NCI-H345 (cell line): ENCODE data around the gene PLCXD3.
"Not testable (repeated sequence)": the region's sequence is repeated elsewhere in the genome, so short reads cannot be mapped to it uniquely, and the experiment has no call there.

Source experiments
- DNase-seq: peaks from one replicate; lab custom pipeline; 2025; lab: John Stamatoyannopoulos, UW

Gene PLCXD3

DNA sequence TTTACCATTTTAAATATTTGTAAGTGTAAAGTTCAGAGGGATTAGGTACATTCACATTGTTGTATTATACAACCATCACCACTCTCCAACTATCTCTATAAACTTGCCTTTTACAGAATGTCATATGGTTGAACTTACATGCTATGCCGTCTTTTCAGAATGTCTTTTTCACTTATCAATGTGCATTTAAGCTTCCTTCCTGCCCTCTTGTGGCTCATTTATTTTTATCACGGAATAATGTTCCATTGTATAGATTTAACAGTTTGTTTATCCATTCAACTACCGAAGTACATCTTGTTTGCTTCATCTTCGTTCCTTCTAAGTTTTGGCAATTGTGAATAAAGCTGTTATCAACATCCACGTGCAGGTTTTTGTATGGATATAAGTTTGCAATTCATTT, 163.8 kb downstream of the PLCXD3 start:
- no peak for DNase-seq

DNA sequence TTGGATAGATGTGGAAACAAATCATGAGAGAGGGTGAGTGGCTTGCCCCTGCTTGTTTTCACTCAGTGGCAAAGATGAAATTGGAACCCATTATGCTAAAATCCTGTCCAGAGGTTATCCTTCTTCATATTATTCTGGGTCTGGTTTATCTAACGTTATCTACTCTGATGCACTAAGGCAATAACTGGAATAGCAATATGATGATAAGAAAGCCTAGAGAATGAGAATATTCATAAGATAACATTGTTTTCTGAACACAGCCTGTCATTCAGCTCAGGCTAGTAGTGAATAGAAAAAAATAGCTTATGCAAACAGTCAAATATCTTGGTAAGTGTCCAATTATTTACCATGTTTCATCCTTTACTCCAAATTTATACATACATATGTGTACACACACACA, 165.1 kb downstream of the PLCXD3 start:
- no peak for DNase-seq

- no peak for DNase-seq
Observed at GRCh38 chr5:41339339-41339738, 171.1 kb downstream of the PLCXD3 start.

- no peak for DNase-seq
Observed at GRCh38 chr5:41338136-41338675, 172.2 kb downstream of the PLCXD3 start.

GRCh38 chr5:41337724-41338123, 172.7 kb downstream of the PLCXD3 start:
- no peak for DNase-seq

- no peak for DNase-seq
Observed at GRCh38 chr5:41337216-41337615, 173.2 kb downstream of the PLCXD3 start.

DNA sequence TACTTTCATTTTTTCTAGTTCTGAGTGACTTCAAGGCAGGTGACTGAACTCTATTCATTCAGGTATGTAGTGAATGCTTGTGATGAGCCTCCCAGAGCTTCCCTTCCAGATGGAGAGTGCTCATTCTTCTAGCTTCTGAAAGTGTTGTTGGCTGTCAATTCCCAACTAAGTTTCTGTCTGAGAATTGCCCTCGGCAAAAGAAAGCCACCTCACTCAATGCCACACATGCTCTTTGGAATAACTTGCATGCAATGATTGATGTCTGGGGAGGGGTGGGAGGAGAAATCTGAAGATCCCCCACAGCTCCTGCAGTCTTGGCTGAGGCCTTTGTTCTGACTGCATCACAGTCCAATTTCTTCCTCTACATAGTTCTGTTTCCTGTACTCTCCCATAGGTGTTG, 173.9 kb downstream of the PLCXD3 start:
- DNase-seq: no peak

DNA sequence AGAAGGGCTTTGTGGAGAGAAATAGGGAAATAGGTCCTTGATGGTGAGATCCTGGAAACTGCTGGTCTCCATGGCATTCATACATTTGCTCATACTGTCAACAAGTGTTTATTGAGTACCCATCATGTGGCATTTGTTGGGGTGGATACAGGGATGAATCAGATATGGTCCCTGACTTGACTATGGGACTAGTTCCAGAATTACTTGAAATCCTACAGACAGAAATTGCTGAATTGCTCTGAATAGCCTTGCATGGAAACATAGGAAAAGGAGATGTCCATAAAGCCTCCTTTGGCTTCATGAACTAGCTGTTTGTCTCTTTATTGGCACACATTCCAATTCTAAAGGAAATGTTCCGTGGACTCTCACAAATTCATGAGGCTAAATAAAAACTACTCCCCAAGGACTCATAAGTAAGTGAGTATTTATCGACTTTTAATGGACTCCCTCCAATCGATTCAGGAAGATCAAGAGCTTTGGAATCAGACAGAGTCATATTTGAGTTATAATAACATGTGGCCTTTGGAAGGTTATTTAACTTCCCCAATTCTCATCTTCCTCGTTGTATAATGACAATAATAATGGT, 174.7 kb downstream of the PLCXD3 start:
- DNase-seq: no peak

DNA sequence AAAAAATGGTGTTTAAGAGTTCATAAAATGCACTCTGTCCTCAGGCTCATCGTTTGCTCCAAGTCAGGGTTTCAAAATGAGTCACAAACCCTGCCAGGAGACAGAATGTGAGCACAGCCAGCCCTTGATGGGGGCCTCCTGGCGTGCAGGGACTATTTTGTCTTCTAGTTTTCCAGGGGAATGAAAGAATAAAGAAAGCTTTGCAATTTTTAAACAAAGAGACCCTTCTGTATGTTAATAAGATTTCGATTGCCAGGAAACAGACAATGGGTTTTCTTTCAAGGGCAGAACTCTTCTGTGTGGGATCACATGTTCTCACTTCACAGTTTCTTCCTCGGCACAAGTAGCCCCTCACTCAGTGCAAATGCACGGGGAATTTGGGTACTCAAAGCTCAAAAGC, 175.6 kb downstream of the PLCXD3 start:
- DNase-seq: no peak

GRCh38 chr5:41334221-41334620, 176.2 kb downstream of the PLCXD3 start:
- DNase-seq: no peak

- DNase-seq: no peak
Observed at GRCh38 chr5:41325074-41325473, 185.3 kb downstream of the PLCXD3 start.

DNA sequence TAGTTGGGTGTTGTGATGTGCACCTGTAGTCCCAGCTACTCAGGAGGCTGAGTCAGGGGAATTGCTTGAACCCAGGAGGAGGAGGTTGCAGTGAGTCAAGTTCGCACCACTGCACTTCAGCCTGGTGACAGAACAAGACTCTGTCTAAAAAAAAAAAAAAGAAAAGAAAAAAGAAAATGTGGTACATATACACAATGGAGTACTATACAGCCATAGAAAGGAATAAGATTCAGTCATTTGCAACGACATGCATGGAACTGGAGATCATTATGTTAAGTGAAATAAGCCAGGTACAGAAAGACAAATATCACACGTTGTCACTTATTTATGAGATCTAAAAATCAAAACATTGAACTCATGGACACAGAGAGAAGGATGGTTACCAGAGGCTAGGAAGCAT, 187.6 kb downstream of the PLCXD3 start:
- not testable (repeated sequence) for DNase-seq

DNA sequence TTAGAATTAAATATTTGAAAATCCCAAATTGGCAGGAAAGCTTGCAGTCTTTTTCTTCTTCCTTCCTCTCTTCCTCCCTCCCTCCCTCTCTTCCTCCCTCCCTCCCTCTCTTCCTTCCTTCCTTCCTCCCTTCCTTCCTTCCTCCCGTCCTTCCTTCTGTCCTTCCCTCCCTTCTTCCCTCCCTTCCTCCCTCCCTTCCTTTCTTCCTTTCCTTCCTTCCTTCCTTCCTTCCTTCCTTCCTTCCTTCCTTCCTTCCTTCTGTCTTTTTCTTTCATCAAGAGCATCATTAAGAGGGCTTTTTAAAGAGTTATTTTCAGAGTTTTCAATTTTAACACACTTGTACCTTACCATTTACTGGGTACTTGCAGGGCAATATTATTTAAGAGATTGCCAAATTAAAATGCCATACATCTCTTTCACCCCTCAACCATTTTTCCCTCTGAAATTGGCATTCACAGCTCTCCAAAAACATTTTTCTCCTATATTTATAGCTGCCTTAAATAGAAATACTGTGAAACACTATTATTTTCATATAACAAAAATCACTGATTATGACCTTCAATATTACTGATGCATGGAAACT, 197.8 kb downstream of the PLCXD3 start:
- no peak for DNase-seq

- no peak for DNase-seq
Observed at GRCh38 chr5:41312066-41312465, 198.3 kb downstream of the PLCXD3 start.

DNA sequence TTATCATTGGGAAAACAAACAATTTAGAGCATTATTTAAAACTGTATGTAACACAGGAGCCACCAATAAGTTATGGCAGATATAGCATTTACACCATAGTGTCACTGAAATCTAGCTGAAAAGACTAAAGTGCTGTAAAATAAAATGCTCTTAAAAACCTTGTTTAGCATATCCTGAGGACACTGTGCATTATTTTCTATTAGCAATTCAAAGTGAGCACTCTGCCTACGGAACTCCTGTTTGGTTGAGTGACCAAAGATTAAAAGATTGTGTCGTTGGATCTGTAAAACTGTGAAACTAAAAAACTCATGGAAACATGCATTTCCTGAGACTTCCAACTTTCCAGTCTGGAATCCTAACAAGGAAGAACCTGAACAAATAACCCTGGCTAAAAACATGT, 201.1 kb downstream of the PLCXD3 start:
- DNase-seq: no peak

- DNase-seq: no peak
Observed at GRCh38 chr5:41306005-41306404, 204.4 kb downstream of the PLCXD3 start.

GRCh38 chr5:41305056-41305455, 205.3 kb downstream of the PLCXD3 start:
- DNase-seq: no peak

DNA sequence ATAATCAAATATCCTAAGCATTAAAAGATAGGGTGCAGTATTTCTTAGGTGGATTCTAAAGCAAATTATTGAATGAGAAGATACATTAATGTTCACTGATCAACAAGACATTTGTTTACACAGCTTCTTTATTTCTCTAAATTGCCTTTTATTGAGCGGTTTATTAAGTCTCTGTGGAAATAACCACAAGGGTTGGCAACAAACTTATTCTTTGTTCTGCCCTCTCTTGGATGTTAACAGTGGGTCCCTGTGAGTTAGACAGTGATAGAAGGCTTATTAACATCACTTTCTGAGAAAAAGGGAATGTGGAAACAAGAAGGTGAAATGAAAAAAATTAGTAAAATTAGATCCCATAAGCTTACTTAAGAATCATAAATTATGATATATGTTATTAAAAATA, 214.3 kb downstream of the PLCXD3 start:
- DNase-seq: no peak

GRCh38 chr5:41291323-41291722, 219.1 kb downstream of the PLCXD3 start:
- DNase-seq: no peak

GRCh38 chr5:41290810-41291209, 219.6 kb downstream of the PLCXD3 start:
- no peak for DNase-seq

- no peak for DNase-seq
Observed at GRCh38 chr5:41289970-41290464, 220.4 kb downstream of the PLCXD3 start.

GRCh38 chr5:41286696-41287095, 223.7 kb downstream of the PLCXD3 start:
- no peak for DNase-seq

DNA sequence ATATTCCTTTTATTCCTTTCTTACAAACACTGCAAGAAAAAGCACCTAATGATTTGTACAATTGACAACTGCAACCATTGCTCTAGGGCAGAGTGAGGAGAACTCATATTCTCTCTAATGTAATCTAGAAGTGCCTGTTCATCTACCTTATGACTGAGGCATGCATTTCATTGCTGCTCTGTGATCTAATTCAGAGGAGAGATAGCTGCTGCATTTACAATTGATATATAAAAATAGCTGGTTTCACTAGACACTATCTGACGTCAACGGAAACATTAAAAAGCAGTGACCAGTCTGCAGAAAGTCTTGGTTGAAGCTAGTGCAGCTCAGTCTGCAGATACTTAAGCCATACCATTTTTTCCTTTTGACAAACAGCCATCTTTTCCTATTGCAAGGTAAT, 224.2 kb downstream of the PLCXD3 start:
- DNase-seq: no peak

DNA sequence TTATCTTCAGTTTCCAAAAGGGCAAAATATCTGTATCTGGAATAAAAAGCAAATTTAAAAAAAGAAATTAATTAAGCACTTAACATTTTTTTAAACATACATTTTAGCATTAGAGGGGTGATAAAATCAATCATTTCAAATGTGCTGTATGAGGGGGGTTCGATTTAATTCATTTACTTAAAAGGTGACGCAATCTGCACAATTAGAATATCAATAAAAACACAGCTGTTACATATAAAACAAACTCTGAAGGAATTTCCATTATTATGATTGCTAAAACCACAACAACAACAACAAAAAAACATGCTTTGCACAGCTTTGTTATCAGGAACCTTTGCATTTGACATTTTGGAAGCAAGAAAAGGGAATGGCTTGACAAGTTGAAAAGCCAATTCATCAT, 225.5 kb downstream of the PLCXD3 start:
- no peak for DNase-seq
